NCI-H2227 (cell line): Measurements from ENCODE around the gene FAM168A.

Experiments used
- DNase-seq: peaks from one replicate; lab custom pipeline; 2025; ENCODE audit not compliant: unreplicated experiment; lab: John Stamatoyannopoulos, UW

Gene FAM168A

GRCh38 chr11:73392108-73393010, 205.6 kb downstream of the FAM168A start:
- no peak for DNase-seq

- no peak for DNase-seq
Measured at GRCh38 chr11:73391665-73392064, 206.2 kb downstream of the FAM168A start.

- DNase-seq = no peak
Measured at GRCh38 chr11:73390601-73391565, 207.0 kb downstream of the FAM168A start.

- DNase-seq = no peak
Measured at GRCh38 chr11:73389916-73390315, 208.0 kb downstream of the FAM168A start.

GRCh38 chr11:73389134-73389525, 208.8 kb downstream of the FAM168A start:
- no peak for DNase-seq

GRCh38 chr11:73388265-73389133, 209.4 kb downstream of the FAM168A start:
- DNase-seq = no peak

GRCh38 chr11:73387594-73388264, 210.2 kb downstream of the FAM168A start:
- no peak for DNase-seq

GRCh38 chr11:73386546-73386945, 211.4 kb downstream of the FAM168A start:
- DNase-seq = no peak

GRCh38 chr11:73386016-73386415, 211.9 kb downstream of the FAM168A start:
- no peak for DNase-seq

- DNase-seq = no peak
Measured at GRCh38 chr11:73384872-73385689, 212.8 kb downstream of the FAM168A start.

GRCh38 chr11:73384531-73384871, 213.4 kb downstream of the FAM168A start:
- no peak for DNase-seq

- no peak for DNase-seq
Measured at GRCh38 chr11:73384125-73384441, 213.8 kb downstream of the FAM168A start.

GRCh38 chr11:73383249-73384124, 214.4 kb downstream of the FAM168A start:
- DNase-seq = no peak

- no peak for DNase-seq
Measured at GRCh38 chr11:73382747-73383146, 215.2 kb downstream of the FAM168A start.

- no peak for DNase-seq
Measured at GRCh38 chr11:73382183-73382582, 215.7 kb downstream of the FAM168A start.

- no peak for DNase-seq
Measured at GRCh38 chr11:73381589-73381988, 216.3 kb downstream of the FAM168A start.

- no peak for DNase-seq
Measured at GRCh38 chr11:73380897-73381410, 217.0 kb downstream of the FAM168A start.

GRCh38 chr11:73380331-73380730, 217.6 kb downstream of the FAM168A start:
- no peak for DNase-seq
